Keratinocyte (primary cell): ENCODE results near the gene ADAM15. TPM values are rescaled to one million over a fixed set of nuclear protein-coding genes. Genes with fewer than 3 reads are reported as not detected.

Experiments used
- DNase-seq: peaks from one replicate; pipeline ENCODE4 v3.0.0-alpha.2; 2011; ENCODE audit warnings: low read depth, missing footprints, low spot score
- FAIRE-seq: peaks from 2 replicates; lab custom pipeline; 2011; peaks lifted over from hg19 to GRCh38; lab: Jason Lieb, UNC
- H2AFZ ChIP-seq: 2 replicates; pipeline ENCODE4 v1.6.0; 2012; ENCODE audit warnings: low read length, control low read depth, inconsistent platforms; ENCODE audit not compliant: control insufficient read depth
- H3K27ac ChIP-seq: 2 replicates; pipeline ENCODE4 v1.5.1; 2011; ENCODE audit warnings: low read length; ENCODE audit not compliant: control insufficient read depth, insufficient read depth
- H3K27me3 ChIP-seq: 3 replicates; pipeline ENCODE4 v1.6.0; 2011; ENCODE audit warnings: low read length; ENCODE audit not compliant: control insufficient read depth, insufficient read depth; ENCODE audit errors: extremely low read depth
- H3K36me3 ChIP-seq, 2 experiments: 2 replicates in 1 of 2; 3 replicates in 1 of 2; pipeline ENCODE4 v1.5.1; 2011; ENCODE audit warnings: low read length in 2 of 2, mild to moderate bottlenecking in 1 of 2; ENCODE audit not compliant: control insufficient read depth in 2 of 2, insufficient read depth in 2 of 2; ENCODE audit errors: extremely low read depth in 1 of 2
- H3K4me1 ChIP-seq: 3 replicates; pipeline ENCODE4 v1.5.1; 2011; ENCODE audit warnings: low read length; ENCODE audit not compliant: control insufficient read depth, insufficient read depth; ENCODE audit errors: extremely low read depth
- H3K4me2 ChIP-seq: 3 replicates; pipeline ENCODE4 v1.6.0; 2011; ENCODE audit warnings: low read depth, low read length; ENCODE audit not compliant: control insufficient read depth, insufficient read depth; ENCODE audit errors: extremely low read depth
- H3K4me3 ChIP-seq, 3 experiments: fragments of 200-600 bp in 1 of 3; sonication (generic) in 1 of 3; 2 replicates in 2 of 3; 3 replicates in 1 of 3; pipeline ENCODE4 v1.5.1; 2011 to 2016; ENCODE audit warnings: low read length in 3 of 3, mild to moderate bottlenecking in 3 of 3, control low read depth in 2 of 3, inconsistent platforms in 1 of 3, low read depth in 1 of 3, mixed read lengths in 1 of 3, mixed run types in 1 of 3, moderate library complexity in 1 of 3; ENCODE audit not compliant: control insufficient read depth in 2 of 3, insufficient read depth in 2 of 3; ENCODE audit errors: extremely low read depth in 1 of 3
- H3K79me2 ChIP-seq: 2 replicates; pipeline ENCODE4 v1.6.0; 2012; ENCODE audit warnings: low read length; ENCODE audit not compliant: control insufficient read depth, insufficient read depth
- H3K9ac ChIP-seq: 3 replicates; pipeline ENCODE4 v1.6.0; 2011; ENCODE audit warnings: low read length; ENCODE audit not compliant: control insufficient read depth, insufficient read depth; ENCODE audit errors: extremely low read depth
- H3K9me1 ChIP-seq: 3 replicates; pipeline ENCODE4 v1.6.0; 2011; ENCODE audit warnings: low read length; ENCODE audit not compliant: control insufficient read depth, insufficient read depth; ENCODE audit errors: extremely low read depth
- H3K9me3 ChIP-seq: 2 replicates; pipeline ENCODE4 v1.5.1; 2012; ENCODE audit warnings: low read depth, low read length; ENCODE audit not compliant: control insufficient read depth
- H4K20me1 ChIP-seq: 3 replicates; pipeline ENCODE4 v1.6.0; 2011; ENCODE audit warnings: low read length; ENCODE audit not compliant: control insufficient read depth, insufficient read depth; ENCODE audit errors: extremely low read depth
- EZH2 ChIP-seq: IDR thresholded peaks from one replicate; pipeline ENCODE4 v1.6.1; 2012; ENCODE audit warnings: inconsistent platforms, mild to moderate bottlenecking, low read length, moderate library complexity
- dilution Hi-C: fragments of 300-500 bp; cut with MboI; formaldehyde crosslinking; loops from one replicate; pipeline ENCODE4 v1.7.0; 2020; ENCODE audit warnings: low sequenced_read_pairs; ENCODE audit not compliant: extremely low pct_ligation_motif_present
- polyA plus RNA-seq, 5 experiments: library from polyadenylated mRNA; depleted of rRNA in 3 of 5; stranded (reverse) in 3 of 5; stranded (forward) in 1 of 5; unstranded in 1 of 5; fragments of >200 nt; gene quantifications; 1 replicate in 1 of 5; 2 replicates in 3 of 5; 3 replicates in 1 of 5; pipeline versions ENCODE4 v1.2.1 to v1.2.3, GENCODE V29; 2011 to 2012; ENCODE audit warnings: missing spikeins in 2 of 5, low read depth in 1 of 5, low replicate concordance in 1 of 5
- TF ChIP-seq, protein P1 (sequence below), 3 experiments: IDR thresholded peaks in 1 of 3; conservative IDR thresholded peaks in 1 of 3; optimal IDR thresholded peaks in 1 of 3; 2 replicates in 2 of 3; 3 replicates in 1 of 3; pipeline versions ENCODE3 to v1.5.1; 2011; ENCODE audit warnings: low read length in 3 of 3, mild to moderate bottlenecking in 3 of 3, moderate library complexity in 2 of 3, control low read depth in 1 of 3, inconsistent platforms in 1 of 3; ENCODE audit not compliant: insufficient read depth in 2 of 3; ENCODE audit errors: extremely low read depth in 1 of 3

The ADAM15 gene
- polyA plus RNA-seq, 1 donor (not counting 4 experiments of a cell fraction or from before 2014, with no cell fraction given), result 131 TPM

DNA sequence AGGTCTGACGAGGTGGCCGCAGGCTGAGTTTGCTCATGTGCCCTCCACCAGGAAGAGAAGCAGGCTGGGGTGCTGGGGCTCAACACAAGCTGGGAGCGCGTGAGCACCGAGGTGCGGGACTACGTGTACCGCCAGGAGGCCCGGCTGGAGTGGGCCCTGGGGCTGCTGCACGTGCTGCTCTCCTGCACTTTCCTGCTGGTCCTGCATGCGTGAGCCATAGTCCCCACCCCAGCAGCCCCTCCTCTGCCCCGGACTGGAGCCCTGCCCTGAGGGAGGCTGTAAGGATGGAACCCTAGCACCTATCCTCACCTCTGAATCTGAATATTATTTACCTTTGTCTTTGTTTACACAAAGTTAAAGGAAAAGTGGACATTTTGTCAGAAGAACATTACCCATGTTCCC is 7.8 kb upstream of the ADAM15 start:
- Histone ChIP-seq H3K36me3 (no peaks in the 10 kb centered on the region), H2AFZ (no peak overlapping the region), H3K4me2 (no peak overlapping the region), H3K9ac (no peak overlapping the region), H3K27me3 (no peaks in the 10 kb centered on the region), H3K4me1 (peaks cover 26% of the 10 kb centered on the region), H3K4me3 (no peak overlapping the region), H3K9me3 (no peaks in the 10 kb centered on the region), H4K20me1 (no peaks in the 10 kb centered on the region), H3K27ac (no peak overlapping the region), H3K9me1 (peaks cover 3% of the 10 kb centered on the region), H3K79me2 (no peaks in the 10 kb centered on the region)
- FAIRE-seq (no peak), DNase-seq (no peak)
- dilution Hi-C loops, result no loop called here
- no peak for TF ChIP-seq EZH2
- TF ChIP-seq, protein P1, sequence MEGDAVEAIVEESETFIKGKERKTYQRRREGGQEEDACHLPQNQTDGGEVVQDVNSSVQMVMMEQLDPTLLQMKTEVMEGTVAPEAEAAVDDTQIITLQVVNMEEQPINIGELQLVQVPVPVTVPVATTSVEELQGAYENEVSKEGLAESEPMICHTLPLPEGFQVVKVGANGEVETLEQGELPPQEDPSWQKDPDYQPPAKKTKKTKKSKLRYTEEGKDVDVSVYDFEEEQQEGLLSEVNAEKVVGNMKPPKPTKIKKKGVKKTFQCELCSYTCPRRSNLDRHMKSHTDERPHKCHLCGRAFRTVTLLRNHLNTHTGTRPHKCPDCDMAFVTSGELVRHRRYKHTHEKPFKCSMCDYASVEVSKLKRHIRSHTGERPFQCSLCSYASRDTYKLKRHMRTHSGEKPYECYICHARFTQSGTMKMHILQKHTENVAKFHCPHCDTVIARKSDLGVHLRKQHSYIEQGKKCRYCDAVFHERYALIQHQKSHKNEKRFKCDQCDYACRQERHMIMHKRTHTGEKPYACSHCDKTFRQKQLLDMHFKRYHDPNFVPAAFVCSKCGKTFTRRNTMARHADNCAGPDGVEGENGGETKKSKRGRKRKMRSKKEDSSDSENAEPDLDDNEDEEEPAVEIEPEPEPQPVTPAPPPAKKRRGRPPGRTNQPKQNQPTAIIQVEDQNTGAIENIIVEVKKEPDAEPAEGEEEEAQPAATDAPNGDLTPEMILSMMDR (optimal IDR thresholded peaks at IDR 0.05 in 1 of 3, IDR thresholded peaks at IDR 0.05 in 1 of 3, conservative IDR thresholded peaks at IDR 0.05 in 1 of 3; ENCODE audit: extremely low read depth in 1 of 3, insufficient read depth in 2 of 3, low read length in 3 of 3), result no peak

DNA sequence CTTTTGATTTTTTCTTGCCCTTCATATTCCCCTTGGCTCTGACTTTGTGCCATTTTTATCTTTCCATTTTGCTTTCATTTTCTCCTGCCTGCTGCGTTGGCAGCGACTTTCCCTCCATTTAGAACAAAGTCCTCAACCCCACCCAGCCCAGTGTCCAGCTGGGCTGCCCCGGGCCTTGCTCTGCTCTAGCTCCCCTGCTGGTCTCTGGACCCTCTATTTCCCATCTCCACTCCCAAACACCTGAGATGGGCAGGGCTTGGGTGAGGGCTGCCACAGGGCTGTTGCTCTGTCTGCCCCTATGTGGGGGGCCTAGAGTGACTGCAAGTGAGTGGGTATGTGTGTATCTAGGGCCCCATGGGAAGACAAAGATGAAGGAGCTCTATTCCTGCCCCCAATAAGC is 7.3 kb upstream of the ADAM15 start:
- Histone ChIP-seq H3K36me3 (no peaks in the 10 kb centered on the region), H3K79me2 (no peaks in the 10 kb centered on the region), H3K9me3 (no peaks in the 10 kb centered on the region), H3K4me1 (peaks cover 21% of the 10 kb centered on the region), H2AFZ (no peak overlapping the region), H3K9ac (no peak overlapping the region), H3K9me1 (peaks cover 3% of the 10 kb centered on the region), H3K27me3 (no peaks in the 10 kb centered on the region), H3K4me3 (no peak overlapping the region), H3K27ac (no peak overlapping the region), H3K4me2 (no peak overlapping the region), H4K20me1 (no peaks in the 10 kb centered on the region)
- FAIRE-seq, result no peak
- DNase-seq, result no peak
- TF ChIP-seq, protein P1 (optimal IDR thresholded peaks at IDR 0.05 in 1 of 3, IDR thresholded peaks at IDR 0.05 in 1 of 3, conservative IDR thresholded peaks at IDR 0.05 in 1 of 3; ENCODE audit: extremely low read depth in 1 of 3, insufficient read depth in 2 of 3, low read length in 3 of 3), result no peak
- TF ChIP-seq EZH2, result no peak
- dilution Hi-C loops, result no loop called here
